Transverse colon (tissue), 4 donors: Measurements from ENCODE around the gene DCAF17.

Source experiments
- EP300 ChIP-seq: sonication (generic); formaldehyde crosslinking; IDR thresholded peaks from one replicate; pipeline ENCODE4 v1.6.1; 2017; ENCODE audit warnings: antibody characterized with exemption, low read depth
- POLR2A ChIP-seq: fragments of 450-650 bp; IDR thresholded peaks from one replicate; pipeline ENCODE4 v1.6.1; 2016; ENCODE audit warnings: antibody characterized with exemption, mild to moderate bottlenecking, moderate library complexity
- POLR2AphosphoS5 ChIP-seq, 3 donors: sonication (generic); formaldehyde crosslinking; IDR thresholded peaks; one replicate each; pipeline ENCODE4 v1.6.1; 2016; ENCODE audit warnings: antibody characterized with exemption in 3 of 3
- TF ChIP-seq, protein P1 (sequence below), 5 experiments: fragments of 200-600 bp in 3 of 5; fragments of 450-650 bp in 2 of 5; sonication (generic) in 3 of 5; IDR thresholded peaks; 1 replicate in 2 of 5; 2 replicates in 3 of 5; pipeline ENCODE4 v1.5.1; 2016 to 2017; ENCODE audit warnings: antibody characterized with exemption in 5 of 5, inconsistent platforms in 3 of 5, mild to moderate bottlenecking in 2 of 5, moderate library complexity in 1 of 5

GRCh38 chr2:171405546-171405945 is 28.5 kb upstream of the DCAF17 start:
- TF ChIP-seq, protein P1, sequence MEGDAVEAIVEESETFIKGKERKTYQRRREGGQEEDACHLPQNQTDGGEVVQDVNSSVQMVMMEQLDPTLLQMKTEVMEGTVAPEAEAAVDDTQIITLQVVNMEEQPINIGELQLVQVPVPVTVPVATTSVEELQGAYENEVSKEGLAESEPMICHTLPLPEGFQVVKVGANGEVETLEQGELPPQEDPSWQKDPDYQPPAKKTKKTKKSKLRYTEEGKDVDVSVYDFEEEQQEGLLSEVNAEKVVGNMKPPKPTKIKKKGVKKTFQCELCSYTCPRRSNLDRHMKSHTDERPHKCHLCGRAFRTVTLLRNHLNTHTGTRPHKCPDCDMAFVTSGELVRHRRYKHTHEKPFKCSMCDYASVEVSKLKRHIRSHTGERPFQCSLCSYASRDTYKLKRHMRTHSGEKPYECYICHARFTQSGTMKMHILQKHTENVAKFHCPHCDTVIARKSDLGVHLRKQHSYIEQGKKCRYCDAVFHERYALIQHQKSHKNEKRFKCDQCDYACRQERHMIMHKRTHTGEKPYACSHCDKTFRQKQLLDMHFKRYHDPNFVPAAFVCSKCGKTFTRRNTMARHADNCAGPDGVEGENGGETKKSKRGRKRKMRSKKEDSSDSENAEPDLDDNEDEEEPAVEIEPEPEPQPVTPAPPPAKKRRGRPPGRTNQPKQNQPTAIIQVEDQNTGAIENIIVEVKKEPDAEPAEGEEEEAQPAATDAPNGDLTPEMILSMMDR (IDR thresholded peaks at IDR 0.05), result no peak
- no peak for TF ChIP-seq POLR2AphosphoS5 (IDR thresholded peaks at IDR 0.05)
- no peak for TF ChIP-seq POLR2A
- no peak for TF ChIP-seq EP300
